HT1080 (cell line): Measurements from ENCODE around the gene CEP350. TPM values are rescaled to one million over a fixed set of nuclear protein-coding genes. Genes with fewer than 3 reads are reported as not detected.
"Not testable (repeated sequence)": the region's sequence is repeated elsewhere in the genome, so short reads cannot be mapped to it uniquely, and the experiment has no call there.

Experiments
- DNase-seq: peaks from one replicate; pipeline ENCODE4 v3.0.0-alpha.2; 2015; ENCODE audit warnings: low read depth
- total RNA-seq: library from RNA; depleted of rRNA; stranded (reverse); fragments of >200 nt; shearing (Covaris generic); gene quantifications from 2 replicates; pipeline ENCODE4 v1.2.3, GENCODE V29; 2014

Gene CEP350
- total RNA-seq, 1 experiment from 2014 or later: 23.4 TPM

- DNase-seq: no peak
These were observed 15.9 kb upstream of the CEP350 start for GRCh38 chr1:179938752-179939151.

GRCh38 chr1:179939941-179940340, 14.7 kb upstream of the CEP350 start:
- no peak for DNase-seq

GRCh38 chr1:179941454-179941853, 13.2 kb upstream of the CEP350 start:
- no peak for DNase-seq

- no peak for DNase-seq
These were observed 4.0 kb upstream of the CEP350 start for GRCh38 chr1:179950651-179951050.

- DNase-seq: no peak
These were observed 3.0 kb upstream of the CEP350 start for GRCh38 chr1:179951383-179952144.

GRCh38 chr1:179952186-179952585, 2.4 kb upstream of the CEP350 start:
- no peak for DNase-seq

GRCh38 chr1:179953974-179954492, 577 bp upstream of the CEP350 start:
- DNase-seq: peak; percentile 56

- DNase-seq: peak; percentile 30
These were observed 674 bp downstream of the CEP350 start for GRCh38 chr1:179955287-179955680.

- no peak for DNase-seq
These were observed 1.1 kb downstream of the CEP350 start for GRCh38 chr1:179955731-179956130.

- no peak for DNase-seq
These were observed 3.7 kb downstream of the CEP350 start for GRCh38 chr1:179958359-179958758.

- DNase-seq: not testable (repeated sequence)
These were observed 7.6 kb downstream of the CEP350 start for GRCh38 chr1:179962168-179962567.

GRCh38 chr1:179966551-179966950, 11.9 kb downstream of the CEP350 start:
- DNase-seq: no peak

- DNase-seq: no peak
These were observed 13.8 kb downstream of the CEP350 start for GRCh38 chr1:179968284-179968993.

- DNase-seq: no peak
These were observed 14.6 kb downstream of the CEP350 start for GRCh38 chr1:179968994-179969919.

- DNase-seq: no peak
These were observed 15.4 kb downstream of the CEP350 start for GRCh38 chr1:179969962-179970361.

- DNase-seq: no peak
These were observed 17.2 kb downstream of the CEP350 start for GRCh38 chr1:179971563-179972496.

- no peak for DNase-seq
These were observed 18.8 kb downstream of the CEP350 start for GRCh38 chr1:179973198-179974110.

GRCh38 chr1:179976970-179977651, 22.5 kb downstream of the CEP350 start:
- no peak for DNase-seq
